Esophagus squamous epithelium (tissue), 5 donors: ENCODE results near the gene CT83. TPM values are rescaled to one million over a fixed set of nuclear protein-coding genes. Genes with fewer than 3 reads are reported as not detected.

ENCODE experiments used
- DNase-seq: peaks from one replicate; lab custom pipeline; 2025; lab: John Stamatoyannopoulos, UW
- H3K27ac ChIP-seq, 4 donors: fragments of 200-600 bp; sonication (generic); one replicate each; pipeline ENCODE4 v1.5.1; 2016 to 2019; ENCODE audit warnings: mild to moderate bottlenecking in 1 of 4
- H3K27me3 ChIP-seq, 4 donors: fragments of 200-600 bp; sonication (generic); 1 replicate in 3 of 4; 2 replicates in 1 of 4; pipeline versions ENCODE4 v1.5.1 to v1.6.0; 2017 to 2021; ENCODE audit warnings: antibody characterized with exemption in 1 of 4
- H3K36me3 ChIP-seq, 3 donors: fragments of 200-600 bp; sonication (generic); one replicate each; pipeline ENCODE4 v1.5.1; 2016 to 2019
- H3K4me1 ChIP-seq, 3 donors: fragments of 200-600 bp; sonication (generic); one replicate each; pipeline ENCODE4 v1.5.1; 2017 to 2019
- H3K4me3 ChIP-seq, 4 donors: fragments of 200-600 bp; sonication (generic); 1 replicate in 3 of 4; 2 replicates in 1 of 4; pipeline ENCODE4 v1.5.1; 2016 to 2019; ENCODE audit warnings: mild to moderate bottlenecking in 2 of 4, moderate library complexity in 1 of 4
- H3K9me3 ChIP-seq, 3 donors: fragments of 200-600 bp; sonication (generic); one replicate each; pipeline ENCODE4 v1.5.1; 2016 to 2019
- CTCF ChIP-seq, 6 experiments: fragments of 450-650 bp in 4 of 6; fragments of 200-600 bp in 2 of 6; sonication (generic) in 2 of 6; IDR thresholded peaks; one replicate each; pipeline ENCODE4 v1.5.1; 2016 to 2019; ENCODE audit warnings: antibody characterized with exemption in 6 of 6, mild to moderate bottlenecking in 4 of 6, moderate library complexity in 4 of 6
- POLR2A ChIP-seq, 4 donors: fragments of 450-650 bp; IDR thresholded peaks; one replicate each; pipeline ENCODE4 v1.6.1; 2017; ENCODE audit warnings: antibody characterized with exemption in 4 of 4, mild to moderate bottlenecking in 4 of 4, moderate library complexity in 3 of 4
- WGBS, 2 donors: methylation state at CpG; one replicate each; pipeline ENCODE4 v1.1.5; 2018; 5-methylcytosine and 5-hydroxymethylcytosine counted together
- intact Hi-C: fragments of 100-400 bp; cut with DNase I; formaldehyde crosslinking; loops from one replicate; pipeline ENCODE4 v1.15.0; 2022
- total RNA-seq, 4 donors: library from RNA; depleted of rRNA; stranded (reverse); fragments of >200 nt; gene quantifications; one replicate each; pipeline ENCODE4 v1.1.0, GENCODE V29; 2016
- donor health status: DM: yes; HTN: yes; CAD: no.

Gene CT83
- total RNA-seq, 4 donors from 2014 or later: not detected

GRCh38 chrX:116417214-116417613 lies 45.6 kb downstream of the CT83 start:
- TF ChIP-seq CTCF (IDR thresholded peaks at IDR 0.05): no peak
- TF ChIP-seq POLR2A (IDR thresholded peaks at IDR 0.05): no peak
- DNase-seq: no peak
- H3K27ac ChIP-seq: no peak overlapping the region
- H3K4me1 ChIP-seq: peaks cover 0 to 13% (median 0%) of the 10 kb centered on the region in 3 donors
- intact Hi-C loops: no loop called here
- WGBS, 2 donors: 44 to 71% methylated on average over 1 of the region's 1 CpG
- H3K27me3 ChIP-seq: no peaks in the 10 kb centered on the region
- H3K36me3 ChIP-seq: no peaks in the 10 kb centered on the region
- H3K9me3 ChIP-seq: no peaks in the 10 kb centered on the region
- no peak overlapping the region for H3K4me3 ChIP-seq

GRCh38 chrX:116413273-116413672 lies 49.5 kb downstream of the CT83 start:
- WGBS, 2 donors: 11 to 16% methylated on average over 1 of the region's 1 CpG
- H3K36me3 ChIP-seq: no peaks in the 10 kb centered on the region
- no peaks in the 10 kb centered on the region for H3K27me3 ChIP-seq
- intact Hi-C loops: no loop called here
- peaks cover 0 to 13% (median 0%) of the 10 kb centered on the region in 3 donors for H3K4me1 ChIP-seq
- no peak for TF ChIP-seq POLR2A (IDR thresholded peaks at IDR 0.05)
- no peak for TF ChIP-seq CTCF (IDR thresholded peaks at IDR 0.05)
- no peak overlapping the region for H3K4me3 ChIP-seq
- no peak for DNase-seq
- H3K27ac ChIP-seq: no peak overlapping the region
- H3K9me3 ChIP-seq: no peaks in the 10 kb centered on the region

Other genes starting within 250 kb of the CT83 start
- 10 to 100 TPM in 1 of 4 donors, 1 to 10 TPM in 2, not detected in 1; 1.4 to 34.8 (median 8.9) TPM for gene SLC6A14, start 26.4 kb downstream of the CT83 start, total RNA-seq